AG10803 (cell line): ENCODE measurements around the gene MED10.

ENCODE experiments used
- DNase-seq: peaks from one replicate; pipeline ENCODE4 v3.0.0; 2010; ENCODE audit warnings: low read depth
- H3K4me3 ChIP-seq: 2 replicates; pipeline ENCODE4 v1.5.1; 2011; ENCODE audit warnings: mild to moderate bottlenecking, low read length, control low read depth
- CTCF ChIP-seq: conservative IDR thresholded peaks from 2 replicates; pipeline ENCODE4 v1.5.1; 2011; ENCODE audit warnings: mild to moderate bottlenecking, low read length, control low read depth, inconsistent platforms

Gene MED10

GRCh38 chr5:6395102-6395445 is 16.7 kb upstream of the MED10 start:
- no peak for TF ChIP-seq CTCF
- no peak for DNase-seq
- H3K4me3 ChIP-seq = no peak overlapping the region

DNA sequence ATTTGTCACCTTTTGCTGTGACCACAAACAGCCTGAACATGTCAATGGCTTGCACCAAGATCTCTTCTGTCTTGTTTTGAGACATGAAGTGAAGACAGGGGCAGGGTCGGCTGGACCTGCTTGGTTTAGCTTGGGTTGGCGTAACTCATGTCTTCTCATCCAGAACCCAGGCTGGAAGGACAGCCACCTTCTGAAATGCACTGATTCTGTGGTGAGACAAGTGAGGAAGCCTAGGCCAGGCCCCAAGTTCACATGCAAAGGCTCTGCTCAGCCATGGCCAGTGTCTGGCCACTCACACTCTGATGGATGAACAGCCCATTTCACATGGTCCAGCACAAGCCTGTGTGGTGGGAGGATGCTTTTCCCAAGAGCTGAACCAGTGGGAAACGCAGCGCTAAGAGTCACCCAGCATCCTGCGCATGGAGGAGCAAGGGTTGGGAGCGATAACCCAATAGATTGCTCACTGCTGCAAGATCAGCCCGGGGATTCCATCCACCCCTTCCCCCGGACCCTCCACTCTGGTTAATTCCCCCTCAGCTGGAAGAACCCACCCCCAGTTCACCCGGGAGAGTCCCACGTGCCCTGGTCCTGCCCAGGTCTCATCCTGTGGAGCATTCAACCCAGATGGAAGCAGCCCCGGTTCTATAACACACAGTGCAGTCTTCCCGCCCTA is 16.2 kb upstream of the MED10 start:
- H3K4me3 ChIP-seq = no peak overlapping the region
- TF ChIP-seq CTCF = no peak
- no peak for DNase-seq

- H3K4me3 ChIP-seq = no peak overlapping the region
- TF ChIP-seq CTCF = no peak
- DNase-seq = no peak
Observed at GRCh38 chr5:6393596-6394194, 15.3 kb upstream of the MED10 start.

DNA sequence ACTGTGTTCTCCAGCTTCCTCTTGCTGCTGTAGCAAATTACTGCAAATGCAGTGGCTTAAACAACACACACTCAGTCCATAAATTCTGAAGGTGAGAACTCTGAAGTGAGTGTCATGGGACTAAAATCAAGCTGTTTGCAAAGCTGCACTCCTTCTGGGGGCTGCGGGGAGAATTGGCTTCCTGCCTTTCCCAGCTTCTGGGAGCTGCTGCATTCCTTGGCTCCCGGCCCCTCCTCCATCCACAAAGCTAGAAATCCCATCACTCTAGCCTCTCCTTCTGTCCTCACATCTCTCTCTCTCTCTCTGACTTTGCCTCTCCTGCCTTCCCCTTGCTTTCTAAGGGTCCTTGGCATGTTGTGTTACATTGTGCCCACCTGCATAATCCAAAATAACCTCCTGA is 14.2 kb upstream of the MED10 start:
- H3K4me3 ChIP-seq = no peak overlapping the region
- no peak for TF ChIP-seq CTCF
- no peak for DNase-seq

DNA sequence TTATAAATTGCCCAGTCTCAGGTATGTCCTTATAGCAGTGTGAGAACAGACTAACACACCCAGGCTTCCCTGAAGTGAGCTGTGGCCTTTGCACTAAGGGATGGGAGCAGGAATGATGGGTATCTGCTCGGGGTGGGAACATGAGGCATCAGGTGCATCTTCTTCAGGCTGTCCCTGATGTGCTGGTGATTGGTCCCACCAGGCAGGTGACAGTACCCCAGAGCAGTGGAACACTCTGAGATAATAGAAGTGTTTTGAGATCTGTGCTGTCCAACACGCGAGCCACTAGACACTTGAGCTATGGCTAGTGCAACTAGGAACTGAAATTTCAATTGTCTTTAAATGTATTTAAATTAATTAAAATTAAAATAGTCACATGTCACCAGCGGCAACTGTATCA is 12.8 kb upstream of the MED10 start:
- TF ChIP-seq CTCF = no peak
- H3K4me3 ChIP-seq = no peak overlapping the region
- DNase-seq = no peak

DNA sequence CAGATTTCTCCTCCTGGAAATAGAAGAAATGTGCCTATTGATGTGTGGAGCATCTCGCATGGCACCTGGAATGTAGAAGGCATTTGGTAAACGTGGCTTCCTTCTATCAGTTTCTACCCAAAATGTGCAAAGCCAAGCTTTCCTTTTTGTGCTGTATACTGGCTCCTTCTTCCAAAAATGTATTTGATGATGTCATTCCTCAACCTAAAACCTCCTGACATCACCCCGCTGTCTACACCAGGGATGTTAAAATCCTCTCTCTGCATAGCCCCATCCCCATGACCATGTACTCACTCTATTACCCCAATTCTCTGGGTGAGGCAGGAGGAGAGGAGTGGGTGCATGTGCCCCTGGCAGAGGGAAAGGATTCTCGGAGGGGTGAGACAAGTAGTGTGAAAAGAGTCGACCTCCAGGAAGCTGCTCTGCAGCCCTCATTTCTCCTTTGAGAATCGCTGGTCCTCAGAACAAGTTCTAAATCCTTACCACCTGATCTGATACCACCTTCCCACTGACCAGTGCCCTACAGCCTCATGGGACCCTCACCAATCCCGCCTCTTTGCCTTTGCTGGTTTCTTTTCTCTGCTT is 11.7 kb upstream of the MED10 start:
- H3K4me3 ChIP-seq = no peak overlapping the region
- no peak for DNase-seq
- no peak for TF ChIP-seq CTCF

- H3K4me3 ChIP-seq = no peak overlapping the region
- no peak for DNase-seq
- no peak for TF ChIP-seq CTCF
Observed at GRCh38 chr5:6389397-6389796, 11.1 kb upstream of the MED10 start.
